ENCODE results near the gene IBTK. TPM values are rescaled to one million over a fixed set of nuclear protein-coding genes. Genes with fewer than 3 reads are reported as not detected.
"Not testable (repeated sequence)": the region's sequence is repeated elsewhere in the genome, so short reads cannot be mapped to it uniquely, and the experiment has no call there.

IBTK gene
- total RNA-seq, 1 donor from 2014 or later = 24.6 TPM

DNA sequence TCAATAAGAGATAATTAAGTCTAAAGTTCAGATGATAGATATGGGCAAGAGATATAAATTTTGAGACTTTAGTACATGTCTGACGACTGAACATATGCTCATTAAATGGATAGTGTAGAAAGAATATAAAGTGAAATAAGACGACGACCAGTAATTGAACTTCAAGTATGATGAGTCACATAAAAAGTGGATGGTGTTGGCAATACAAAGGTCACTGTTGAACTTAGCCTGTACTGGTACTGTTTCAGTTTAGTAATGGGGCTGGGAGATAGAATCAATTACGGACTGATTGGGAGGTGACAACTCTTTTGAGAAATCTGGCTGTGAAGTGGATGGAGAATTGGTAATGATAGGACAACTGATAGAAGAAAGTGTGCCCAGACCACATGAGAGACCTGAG, 68.1 kb downstream of the IBTK start:
- DNase-seq (ENCODE audit: low spot score) = no peak

GRCh38 chr6:82178759-82179112, 68.8 kb downstream of the IBTK start:
- DNase-seq (ENCODE audit: low spot score) = no peak

GRCh38 chr6:82178077-82178758, 69.3 kb downstream of the IBTK start:
- DNase-seq (ENCODE audit: low spot score) = no peak

DNA sequence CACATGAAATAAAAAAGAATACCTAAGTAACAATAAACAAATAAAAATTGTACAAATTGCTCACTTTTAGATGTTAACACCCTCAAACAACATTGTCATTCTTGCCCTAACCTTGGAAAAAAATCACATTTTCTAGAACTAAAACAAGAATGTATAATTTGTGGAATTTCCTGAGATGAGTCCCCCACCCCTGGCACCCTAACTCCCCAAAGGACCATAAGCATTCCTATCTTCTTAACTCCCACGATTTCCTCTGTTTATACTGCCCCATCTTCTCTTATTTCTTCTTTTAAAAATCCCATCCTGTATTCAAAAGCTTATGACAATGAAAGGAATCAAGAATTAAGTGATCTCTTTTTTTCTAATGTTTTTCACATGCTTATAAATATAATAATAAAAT, 70.9 kb downstream of the IBTK start:
- DNase-seq (ENCODE audit: low spot score) = no peak

DNA sequence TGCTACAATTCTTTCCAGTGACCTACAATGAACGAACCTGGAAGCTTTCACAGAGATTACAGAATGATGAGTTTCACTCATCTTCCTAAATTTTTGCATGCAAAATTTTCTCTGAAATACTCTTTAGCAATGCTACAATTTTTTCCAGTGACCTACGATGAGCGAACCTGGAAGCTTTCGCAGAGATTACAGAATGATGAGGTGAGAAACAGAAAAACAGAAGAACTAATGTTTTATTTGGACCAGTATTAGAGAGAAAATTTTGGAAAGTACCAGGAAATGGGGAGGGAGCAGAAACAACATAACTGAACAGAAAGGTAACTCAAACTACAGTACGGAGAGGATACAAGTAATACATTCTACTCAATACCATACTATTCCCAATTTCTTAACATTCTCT, 75.0 kb downstream of the IBTK start:
- no peak for DNase-seq (ENCODE audit: low spot score)

- DNase-seq (ENCODE audit: low spot score) = no peak
These were observed 78.2 kb downstream of the IBTK start for GRCh38 chr6:82169138-82169876.

DNA sequence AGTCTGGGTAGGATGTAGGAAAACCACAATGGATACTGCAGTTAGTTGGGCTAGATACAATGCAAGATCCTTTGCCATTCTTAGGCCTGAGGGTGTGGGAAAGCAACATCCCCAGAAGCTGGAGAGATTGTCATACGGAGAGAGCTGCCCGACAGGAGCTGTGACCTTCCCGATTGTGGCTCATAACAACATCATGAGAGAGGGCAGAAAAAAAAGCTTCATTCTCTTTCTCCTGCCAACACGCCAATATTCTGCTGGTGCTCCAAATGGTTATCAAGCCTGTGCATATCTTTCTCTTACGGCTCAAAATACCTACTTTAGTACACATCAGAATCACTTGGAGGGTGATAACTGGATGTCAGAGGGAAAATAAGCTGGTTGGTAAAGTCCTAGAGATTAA, 81.1 kb downstream of the IBTK start:
- DNase-seq (ENCODE audit: low spot score) = no peak

DNA sequence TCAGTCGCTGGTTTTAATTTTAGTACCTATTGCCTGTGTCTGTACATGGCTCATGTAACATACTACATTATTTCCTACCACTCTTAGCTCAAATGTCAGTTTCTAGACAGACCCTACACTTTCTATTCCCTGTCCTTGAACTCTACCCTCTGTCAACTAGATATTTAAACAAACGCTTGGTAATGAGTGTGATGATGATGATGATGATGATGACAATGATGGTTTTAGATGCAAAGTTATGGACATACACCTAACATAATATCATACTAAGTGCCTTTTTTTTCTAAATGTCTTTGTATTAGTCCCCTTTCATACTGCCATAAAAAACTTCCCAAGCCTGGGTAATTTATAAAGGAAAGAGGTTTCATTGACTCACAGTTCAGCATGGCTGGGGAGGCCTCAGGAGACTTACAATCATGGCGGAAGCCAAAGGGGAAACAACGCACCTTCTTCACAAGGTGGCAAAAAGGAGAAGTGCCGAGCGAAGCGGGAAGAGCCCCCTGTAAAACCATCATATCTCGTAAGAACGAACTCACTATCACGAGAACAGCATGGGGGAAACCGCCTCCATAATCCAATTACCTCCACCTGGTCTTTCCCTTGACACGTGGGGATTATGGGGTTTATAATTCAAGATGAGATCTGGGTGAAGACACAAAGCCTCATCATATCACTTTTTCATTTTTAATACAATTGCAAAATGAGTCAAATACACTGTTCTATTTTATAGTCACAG, 87.1 kb downstream of the IBTK start:
- DNase-seq (ENCODE audit: low spot score) = no peak

DNA sequence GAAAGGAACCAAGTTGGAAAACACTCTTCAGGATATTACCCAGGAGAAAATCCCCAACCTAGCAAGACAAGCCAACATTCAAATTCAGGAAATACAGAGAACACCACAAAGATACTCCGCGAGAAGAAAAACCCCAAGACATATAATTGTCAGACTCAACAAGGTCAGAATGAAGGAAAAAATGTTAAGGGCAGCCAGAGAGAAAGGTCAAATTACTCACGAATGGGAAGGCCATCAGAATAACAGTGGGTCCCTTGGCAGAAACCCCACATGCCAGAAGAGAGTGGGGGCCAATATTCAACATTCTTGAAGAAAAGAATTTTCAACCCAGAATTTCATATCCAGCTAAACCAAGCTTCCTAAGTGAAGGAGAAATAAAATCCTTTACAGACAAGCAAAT, 94.8 kb downstream of the IBTK start:
- DNase-seq (ENCODE audit: low spot score) = not testable (repeated sequence)

- DNase-seq (ENCODE audit: low spot score) = not testable (repeated sequence)
These were observed 96.4 kb downstream of the IBTK start for GRCh38 chr6:82151147-82151546.

DNA sequence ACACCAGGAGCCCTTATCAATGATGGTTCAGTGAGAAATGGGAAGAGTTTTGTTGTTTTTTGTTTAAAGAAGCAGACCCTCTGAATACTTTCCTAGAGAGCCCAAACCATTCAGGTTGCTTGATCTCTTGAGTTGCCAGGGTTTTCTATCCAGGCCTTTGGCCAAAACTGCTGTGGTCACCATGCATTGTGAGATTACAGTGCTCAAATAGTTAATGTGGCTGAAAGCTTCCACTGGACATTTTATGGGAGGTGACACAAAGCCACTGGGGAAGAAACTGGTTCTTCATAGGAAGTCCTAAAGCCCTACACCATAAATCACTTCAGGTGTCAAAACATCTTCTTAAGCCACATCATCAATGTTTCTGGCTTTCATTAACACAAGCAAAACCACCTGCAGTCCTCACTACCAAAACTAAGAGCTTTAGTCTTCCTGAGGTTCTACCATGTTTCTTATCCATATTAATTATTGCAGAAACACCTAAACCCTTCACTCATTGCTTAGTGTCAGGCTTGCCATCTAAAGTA, 101.6 kb downstream of the IBTK start:
- no peak for DNase-seq (ENCODE audit: low spot score)

DNA sequence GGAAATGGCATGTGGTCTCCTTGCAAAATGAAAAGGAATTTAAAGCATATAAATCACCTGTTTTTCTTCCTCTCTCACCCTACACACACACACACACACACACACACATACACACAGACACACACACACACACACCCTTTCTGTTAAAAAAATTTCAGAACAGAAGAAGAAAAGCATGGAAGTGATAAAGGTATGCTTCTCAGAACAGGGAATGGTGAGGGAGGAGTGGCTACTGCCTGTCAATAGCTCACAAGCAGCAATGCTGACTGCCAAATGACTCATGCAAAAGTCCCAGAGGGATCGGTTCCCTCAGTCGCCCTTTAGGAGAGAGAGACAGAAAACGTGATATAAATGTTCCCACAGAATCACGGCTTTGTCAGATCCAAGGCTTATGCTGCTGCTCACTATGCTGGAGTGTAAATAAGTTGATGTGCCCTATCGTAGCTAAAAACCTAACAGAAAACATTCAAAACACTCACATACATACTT, 102.6 kb downstream of the IBTK start:
- peak; percentile 70 for DNase-seq (ENCODE audit: low spot score)

- DNase-seq (ENCODE audit: low spot score) = peak; percentile 16
These were observed 103.3 kb downstream of the IBTK start for GRCh38 chr6:82144007-82144851.

DNA sequence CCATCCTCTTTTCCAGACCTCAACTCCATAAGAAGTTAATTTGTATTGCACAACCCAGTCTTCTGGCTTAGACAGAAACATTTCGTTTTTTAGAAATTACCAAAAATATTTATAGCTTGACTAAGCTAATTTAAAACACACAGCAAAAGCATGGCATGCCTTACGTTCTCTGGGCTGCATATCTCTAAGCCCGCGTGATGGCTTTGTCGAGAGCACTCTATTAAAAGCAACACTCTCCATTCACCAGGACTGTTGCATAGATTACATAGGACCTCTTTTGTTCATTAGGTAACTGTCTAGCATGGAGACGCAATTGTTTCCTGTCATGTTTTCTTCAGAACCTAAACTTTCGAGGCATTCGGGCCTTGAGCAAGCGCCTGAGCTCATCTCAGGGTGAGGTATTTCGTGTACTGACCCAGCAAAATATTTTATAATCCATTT, 104.5 kb downstream of the IBTK start:
- no peak for DNase-seq (ENCODE audit: low spot score)

DNA sequence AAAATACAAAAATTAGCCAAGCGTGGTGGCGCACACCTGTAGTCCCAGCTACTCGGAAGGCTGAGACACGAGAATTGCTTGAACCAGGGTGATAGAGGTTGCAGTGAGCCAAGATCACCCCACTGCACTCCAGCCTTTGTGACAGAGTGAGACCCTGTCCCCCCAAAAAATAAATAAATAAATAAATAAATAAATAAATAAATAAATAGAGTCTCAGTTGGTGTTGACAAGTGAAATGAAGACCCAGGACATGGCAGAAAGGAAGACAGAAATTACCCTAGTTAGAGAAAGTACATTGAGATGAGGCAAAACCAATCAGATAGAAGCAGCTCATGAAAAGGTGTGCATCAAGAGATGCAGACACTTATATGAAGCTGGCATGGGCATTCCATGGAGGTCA, 105.0 kb downstream of the IBTK start:
- DNase-seq (ENCODE audit: low spot score) = no peak

GRCh38 chr6:82138075-82138791, 109.3 kb downstream of the IBTK start:
- no peak for DNase-seq (ENCODE audit: low spot score)

DNA sequence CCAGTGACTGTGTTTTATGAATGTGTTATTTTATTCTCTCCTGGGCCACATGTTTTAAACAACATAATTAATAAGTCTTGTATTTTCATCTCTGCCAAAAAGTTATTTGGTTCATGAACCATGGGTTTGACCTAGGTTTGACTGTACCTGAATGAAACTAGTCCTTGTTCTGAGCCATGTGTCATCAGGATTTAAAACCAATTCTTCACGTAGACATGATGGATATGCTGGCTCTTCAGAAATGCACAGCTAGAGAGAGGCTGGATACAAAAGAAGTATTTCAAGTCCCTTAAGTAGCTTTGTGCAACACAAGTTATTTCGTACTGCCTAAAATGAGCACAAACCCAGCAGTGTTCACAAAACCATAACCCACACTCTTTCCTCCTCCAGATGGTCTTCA, 116.1 kb downstream of the IBTK start:
- no peak for DNase-seq (ENCODE audit: low spot score)

DNA sequence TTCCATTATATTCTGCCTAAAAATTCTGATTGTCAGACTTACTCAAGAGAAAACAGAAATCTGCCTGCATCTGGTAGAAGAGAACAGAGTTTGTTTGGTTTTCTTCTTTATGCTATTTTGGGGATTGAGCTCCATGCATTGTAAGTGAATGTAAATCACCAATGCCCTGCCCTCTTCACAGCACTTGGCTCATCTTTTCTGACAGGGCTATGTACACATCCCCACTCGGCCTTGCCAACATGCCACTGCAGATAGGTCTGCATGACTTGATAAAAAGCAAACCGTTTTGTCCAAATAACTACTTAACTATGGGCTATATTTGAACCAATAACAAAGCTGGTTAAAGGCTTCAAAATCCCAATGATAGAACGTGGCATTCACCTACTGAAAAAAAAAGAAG, 117.7 kb downstream of the IBTK start:
- DNase-seq (ENCODE audit: low spot score) = no peak

GRCh38 chr6:82128973-82129372, 118.6 kb downstream of the IBTK start:
- not testable (repeated sequence) for DNase-seq (ENCODE audit: low spot score)

GRCh38 chr6:82123632-82124031, 123.9 kb downstream of the IBTK start:
- no peak for DNase-seq (ENCODE audit: low spot score)
